Effector memory CD4-positive, alpha-beta T cell (primary cell): Measurements from ENCODE around the gene GRIA3.

Source experiments
- DNase-seq, 3 donors: peaks; one replicate each; pipeline ENCODE4 v3.0.0-alpha.2; 2020
- H3K27ac ChIP-seq: 2 replicates; pipeline ENCODE4 v1.7.0; 2013; ENCODE audit warnings: mild to moderate bottlenecking, low read length, moderate library complexity; ENCODE audit not compliant: insufficient read depth, poor library complexity, severe bottlenecking
- H3K27me3 ChIP-seq: replicated peaks from 2 replicates; pipeline ENCODE4 v1.7.0; 2013; ENCODE audit warnings: mild to moderate bottlenecking, low read length; ENCODE audit not compliant: insufficient read depth, control insufficient read depth, poor library complexity, severe bottlenecking
- H3K36me3 ChIP-seq: 2 replicates; pipeline ENCODE4 v1.7.0; 2013; ENCODE audit warnings: mild to moderate bottlenecking, low read length, moderate library complexity; ENCODE audit not compliant: control insufficient read depth, insufficient read depth
- H3K4me1 ChIP-seq: 2 replicates; pipeline ENCODE4 v1.7.0; 2013; ENCODE audit warnings: low read length, mild to moderate bottlenecking; ENCODE audit not compliant: control insufficient read depth, insufficient read depth, poor library complexity, severe bottlenecking
- H3K4me3 ChIP-seq: 2 replicates; pipeline ENCODE4 v1.7.0; 2013; ENCODE audit warnings: low read length, low read depth, mild to moderate bottlenecking; ENCODE audit not compliant: insufficient read depth, poor library complexity, severe bottlenecking
- H3K9me3 ChIP-seq: 2 replicates; pipeline ENCODE4 v1.7.0; 2013; ENCODE audit warnings: mild to moderate bottlenecking, low read length, moderate library complexity; ENCODE audit not compliant: control insufficient read depth

GRIA3 gene

DNA sequence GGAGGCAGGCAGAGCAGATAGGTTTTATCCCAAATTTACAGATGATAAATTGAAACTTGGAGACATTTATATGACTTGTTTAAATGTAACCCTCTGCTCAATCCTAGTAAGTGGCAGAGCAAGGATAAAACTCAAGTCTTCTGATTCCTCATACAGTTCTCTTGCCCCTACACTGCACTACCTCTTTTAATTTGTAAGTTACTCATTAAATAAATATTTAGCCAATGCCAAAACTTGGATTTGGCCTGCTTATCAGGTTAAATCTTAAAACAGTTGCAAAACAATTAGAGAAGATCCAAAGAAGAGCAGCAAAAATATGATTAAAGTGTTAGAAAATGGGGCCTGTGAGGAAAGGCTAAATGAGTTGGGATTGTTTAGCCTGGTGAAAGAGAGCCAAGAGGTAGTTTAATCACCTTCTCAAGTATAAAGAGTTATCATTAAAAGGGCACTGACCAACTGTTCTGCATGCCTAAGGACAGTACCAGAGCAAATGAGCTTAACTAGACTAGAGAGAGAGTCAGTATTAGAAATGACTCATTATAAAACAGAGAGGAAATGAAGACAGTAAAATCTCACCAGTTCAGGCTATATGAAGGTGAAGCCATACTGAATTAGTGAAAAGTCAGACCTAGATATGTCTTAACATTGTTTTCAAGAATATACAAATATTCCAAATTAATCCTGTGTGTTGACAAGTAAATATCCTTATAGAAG lies 146.3 kb downstream of the GRIA3 start:
- Histone ChIP-seq H3K9me3 (no peaks in the 10 kb centered on the region), H3K36me3 (no peaks in the 10 kb centered on the region), H3K4me3 (no peak overlapping the region), H3K4me1 (no peaks in the 10 kb centered on the region), H3K27me3 (no peaks in the 10 kb centered on the region), H3K27ac (no peak overlapping the region)
- DNase-seq: no peak

- Histone ChIP-seq H3K4me3 (no peak overlapping the region), H3K27ac (no peak overlapping the region), H3K4me1 (no peaks in the 10 kb centered on the region), H3K27me3 (no peaks in the 10 kb centered on the region), H3K9me3 (no peaks in the 10 kb centered on the region), H3K36me3 (no peaks in the 10 kb centered on the region)
- no peak for DNase-seq
Measured at GRCh38 chrX:123331349-123331748, 147.3 kb downstream of the GRIA3 start.

DNA sequence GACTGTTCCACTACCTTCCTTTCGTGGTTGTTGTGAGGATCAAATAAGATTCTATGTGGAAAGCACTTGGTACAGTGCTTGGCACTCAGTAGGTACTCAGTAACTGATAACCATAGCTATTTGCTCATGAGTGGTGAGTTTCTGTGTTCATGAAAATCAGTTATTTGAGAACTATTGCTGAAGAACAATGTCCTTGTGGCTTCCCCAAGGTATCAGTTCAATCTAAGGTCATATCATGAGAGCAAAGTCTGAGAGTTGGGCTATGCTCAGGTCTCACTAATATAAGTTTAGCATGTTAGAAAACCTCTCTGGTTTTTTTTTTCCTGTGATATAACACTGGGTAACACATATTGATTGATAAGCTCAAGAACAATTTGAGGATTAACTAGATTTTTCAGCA lies 147.8 kb downstream of the GRIA3 start:
- Histone ChIP-seq H3K9me3 (no peaks in the 10 kb centered on the region), H3K27ac (no peak overlapping the region), H3K27me3 (no peaks in the 10 kb centered on the region), H3K4me1 (no peaks in the 10 kb centered on the region), H3K4me3 (no peak overlapping the region), H3K36me3 (no peaks in the 10 kb centered on the region)
- DNase-seq: no peak

DNA sequence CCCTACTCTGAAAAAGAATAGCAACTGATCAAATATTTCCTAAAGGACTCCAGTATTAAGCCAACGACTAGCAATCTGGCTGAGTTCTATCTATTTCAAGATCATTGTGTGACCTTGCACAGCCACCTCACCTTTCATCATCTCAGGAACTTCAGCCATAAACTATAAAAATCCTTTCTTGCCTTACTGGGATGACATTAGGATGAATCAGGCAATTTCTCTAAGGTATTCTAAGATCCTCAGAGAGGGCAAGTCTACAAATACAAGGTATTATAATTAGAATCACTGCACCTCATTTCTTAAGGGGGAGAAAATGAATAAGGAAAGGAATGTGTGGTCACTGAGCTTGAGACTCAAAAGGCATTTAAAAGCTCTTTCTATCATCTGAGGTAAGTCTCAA lies 152.6 kb downstream of the GRIA3 start:
- no peaks in the 10 kb centered on the region for H3K36me3 ChIP-seq
- no peak overlapping the region for H3K4me3 ChIP-seq
- H3K27ac ChIP-seq: no peak overlapping the region
- no peaks in the 10 kb centered on the region for H3K27me3 ChIP-seq
- H3K9me3 ChIP-seq: no peaks in the 10 kb centered on the region
- H3K4me1 ChIP-seq: no peaks in the 10 kb centered on the region
- no peak for DNase-seq

DNA sequence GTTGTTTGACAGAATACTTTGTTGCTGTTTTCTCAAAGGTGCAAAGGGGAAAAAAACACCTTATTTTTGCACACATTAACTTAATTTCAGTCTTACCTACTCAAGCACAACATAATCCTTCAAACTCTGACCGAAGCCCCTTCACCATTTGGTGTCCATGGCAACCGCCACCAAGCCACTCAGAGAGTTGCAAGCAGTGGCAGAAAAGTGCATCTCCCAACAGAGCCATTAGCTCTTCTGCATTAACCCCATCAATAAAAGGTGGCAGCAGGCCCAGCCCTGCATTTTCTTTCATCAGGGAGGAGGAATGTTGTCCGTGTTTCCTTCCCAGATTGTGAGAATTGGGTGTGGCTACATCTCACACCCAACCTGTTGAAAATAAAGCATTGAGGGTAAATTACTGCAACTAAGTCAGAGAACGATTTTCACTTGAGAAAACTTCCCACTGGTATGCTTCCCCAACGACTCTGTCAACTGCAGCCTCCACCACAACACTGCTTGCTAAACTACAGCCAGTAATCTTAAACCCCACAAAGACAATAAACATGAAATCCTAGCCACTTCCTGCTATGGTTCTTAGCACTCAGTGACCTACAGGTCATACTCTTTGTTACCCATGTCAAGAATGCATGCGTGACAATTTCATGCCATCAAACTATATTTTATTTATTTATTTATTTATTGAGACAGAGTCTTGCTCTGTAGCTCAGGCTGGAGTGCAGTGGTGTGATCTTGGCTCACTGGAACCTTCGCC lies 154.0 kb downstream of the GRIA3 start:
- H3K27ac ChIP-seq: no peak overlapping the region
- no peaks in the 10 kb centered on the region for H3K27me3 ChIP-seq
- no peaks in the 10 kb centered on the region for H3K36me3 ChIP-seq
- H3K9me3 ChIP-seq: no peaks in the 10 kb centered on the region
- H3K4me1 ChIP-seq: no peaks in the 10 kb centered on the region
- DNase-seq: no peak
- H3K4me3 ChIP-seq: no peak overlapping the region

DNA sequence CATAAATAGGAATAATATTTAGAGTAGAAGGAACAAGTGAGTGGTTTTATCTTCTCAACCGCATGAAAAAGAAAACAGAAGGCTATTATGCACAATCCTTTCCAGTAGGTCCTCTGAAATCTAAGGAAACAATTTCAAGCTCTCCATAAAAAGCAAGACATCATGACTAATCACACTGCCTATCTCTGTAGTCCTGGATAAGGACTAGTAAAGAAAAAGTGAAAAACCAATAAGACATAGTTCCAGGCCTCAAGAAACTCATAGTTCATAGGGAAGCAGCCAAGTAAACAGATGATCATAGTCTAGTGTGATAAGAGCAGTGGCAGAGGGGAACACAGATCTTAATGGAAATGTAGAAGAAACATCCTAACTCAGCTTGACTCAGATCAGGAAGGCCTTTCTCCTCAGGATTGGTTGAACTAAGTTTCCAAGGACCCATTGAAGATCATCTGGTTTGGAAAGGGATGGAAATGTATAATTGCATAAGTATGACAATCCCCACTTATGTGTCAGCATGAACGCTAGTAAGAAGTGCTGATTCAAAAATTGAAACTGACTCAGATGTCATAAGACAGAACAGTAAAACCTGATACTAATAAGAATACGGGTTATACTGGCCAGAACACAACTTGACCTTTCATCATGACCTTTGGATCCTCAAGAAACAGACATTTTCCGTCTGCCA lies 155.3 kb downstream of the GRIA3 start:
- Histone ChIP-seq H3K4me1 (no peaks in the 10 kb centered on the region), H3K27me3 (no peaks in the 10 kb centered on the region), H3K36me3 (no peaks in the 10 kb centered on the region), H3K4me3 (no peak overlapping the region), H3K9me3 (no peaks in the 10 kb centered on the region), H3K27ac (no peak overlapping the region)
- no peak for DNase-seq

DNA sequence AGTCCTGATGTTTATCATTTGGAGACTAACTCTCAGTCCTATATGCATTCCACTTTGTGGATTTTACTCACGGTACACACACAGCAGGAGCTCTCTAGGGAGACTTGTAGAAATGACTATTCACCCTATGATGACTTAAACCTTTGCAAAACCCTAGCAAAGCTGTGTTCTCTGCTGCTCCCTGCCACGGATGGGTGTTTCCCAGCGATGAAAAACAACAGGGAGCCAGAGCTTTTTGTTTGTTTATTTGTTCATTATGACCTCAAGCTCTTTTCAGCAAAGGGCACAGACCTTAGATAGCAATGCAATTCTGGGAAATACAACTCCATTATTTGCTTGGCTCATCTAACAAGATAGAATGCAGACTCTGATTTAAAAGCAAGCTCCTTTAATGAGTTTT lies 156.6 kb downstream of the GRIA3 start:
- Histone ChIP-seq H3K27me3 (no peaks in the 10 kb centered on the region), H3K36me3 (no peaks in the 10 kb centered on the region), H3K4me1 (no peaks in the 10 kb centered on the region), H3K9me3 (no peaks in the 10 kb centered on the region), H3K27ac (no peak overlapping the region), H3K4me3 (no peak overlapping the region)
- no peak for DNase-seq

DNA sequence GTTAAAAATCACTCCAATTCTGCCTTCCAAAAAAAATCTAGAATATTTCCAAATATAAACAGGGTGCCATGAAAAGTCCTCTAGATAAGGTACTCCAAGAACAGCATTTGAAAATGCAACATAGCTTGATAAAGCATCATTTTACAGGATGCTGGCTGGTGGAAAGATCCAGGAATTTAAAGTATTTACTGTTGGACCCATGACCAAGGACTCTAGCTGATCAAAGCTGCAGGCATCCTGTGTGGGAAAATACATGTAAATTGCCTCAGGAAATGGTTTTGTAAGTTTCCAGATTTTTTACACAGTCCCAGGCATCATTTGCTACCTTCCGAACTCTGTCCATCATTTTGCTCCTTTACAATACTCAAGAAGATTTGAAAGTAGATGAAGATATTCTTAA lies 164.4 kb downstream of the GRIA3 start:
- Histone ChIP-seq H3K4me3 (no peak overlapping the region), H3K4me1 (no peaks in the 10 kb centered on the region), H3K27ac (no peak overlapping the region), H3K36me3 (no peaks in the 10 kb centered on the region), H3K27me3 (no peaks in the 10 kb centered on the region), H3K9me3 (no peaks in the 10 kb centered on the region)
- no peak for DNase-seq

GRCh38 chrX:123350226-123350625 lies 166.1 kb downstream of the GRIA3 start:
- H3K36me3 ChIP-seq: no peaks in the 10 kb centered on the region
- no peak overlapping the region for H3K4me3 ChIP-seq
- H3K27me3 ChIP-seq: no peaks in the 10 kb centered on the region
- H3K4me1 ChIP-seq: no peaks in the 10 kb centered on the region
- DNase-seq: no peak
- no peaks in the 10 kb centered on the region for H3K9me3 ChIP-seq
- no peak overlapping the region for H3K27ac ChIP-seq

DNA sequence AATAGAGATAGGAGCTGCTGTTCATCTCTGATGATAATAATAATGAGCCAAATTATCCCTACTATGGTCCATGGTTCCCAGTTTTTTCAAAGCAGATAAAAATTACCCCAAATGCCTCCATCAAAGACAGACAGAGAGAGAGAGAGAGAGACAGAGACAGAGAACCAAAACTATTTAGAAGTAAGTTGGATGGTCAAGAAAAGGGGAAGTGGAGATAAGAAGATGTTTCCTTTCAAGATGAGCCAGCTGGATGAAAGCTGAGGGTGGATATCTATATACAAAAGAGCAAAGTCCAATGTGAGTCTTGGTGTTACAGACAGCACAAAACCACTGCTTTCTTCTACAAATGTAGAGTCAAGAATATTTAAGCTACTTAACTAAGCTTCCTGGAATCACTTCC lies 173.9 kb downstream of the GRIA3 start:
- Histone ChIP-seq H3K4me3 (no peak overlapping the region), H3K4me1 (no peaks in the 10 kb centered on the region), H3K36me3 (no peaks in the 10 kb centered on the region), H3K27me3 (no peaks in the 10 kb centered on the region), H3K9me3 (no peaks in the 10 kb centered on the region), H3K27ac (no peak overlapping the region)
- DNase-seq: no peak
